Measurements from ENCODE around the gene UPF3B. TPM values are rescaled to one million over a fixed set of nuclear protein-coding genes. Genes with fewer than 3 reads are reported as not detected.
A peak's percentile ranks its signal among the peaks of the same experiment; 100 is the strongest.

The UPF3B gene
- total RNA-seq, 1 donor = 1.8 TPM

DNA sequence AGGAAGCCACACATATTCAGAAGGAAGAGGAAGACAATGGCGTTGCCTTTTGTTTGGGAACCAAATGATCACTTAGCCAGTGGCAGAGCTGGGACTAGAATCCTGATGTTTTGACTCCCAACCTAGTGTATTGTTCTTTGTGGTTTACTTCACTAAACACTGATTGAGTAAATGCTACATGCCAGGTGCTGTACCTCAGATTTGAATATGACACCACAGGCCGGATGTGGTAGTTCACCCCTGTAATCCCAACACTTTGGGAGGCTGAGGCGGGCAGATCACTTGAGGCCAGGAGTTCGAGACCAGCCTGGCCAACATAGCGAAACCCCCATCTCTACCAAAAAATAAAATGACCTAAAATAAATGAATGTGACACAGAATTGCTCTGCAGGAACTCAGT lies 27.3 kb upstream of the UPF3B start:
- Histone ChIP-seq H4K20me1 (ENCODE audit: insufficient read depth, low read length) (no peaks in the 10 kb centered on the region), H3K4me3 (ENCODE audit: insufficient read depth, low read length) (no peak overlapping the region), H3K36me3 (ENCODE audit: insufficient read depth, low read length) (peaks cover 8% of the 10 kb centered on the region), H3K9me3 (ENCODE audit: low read depth, low read length) (no peaks in the 10 kb centered on the region), H3K79me2 (ENCODE audit: insufficient read depth, low read length) (no peaks in the 10 kb centered on the region), H2AFZ (ENCODE audit: low read length) (no peak overlapping the region), H3K27ac (ENCODE audit: low read depth, low read length) (no peak overlapping the region), H3K4me1 (ENCODE audit: insufficient read depth, low read length) (no peaks in the 10 kb centered on the region), H3K4me2 (ENCODE audit: insufficient read depth, low read length) (no peak overlapping the region), H3K27me3 (ENCODE audit: insufficient read depth, low read length) (no peaks in the 10 kb centered on the region)
- TF ChIP-seq, protein P1, sequence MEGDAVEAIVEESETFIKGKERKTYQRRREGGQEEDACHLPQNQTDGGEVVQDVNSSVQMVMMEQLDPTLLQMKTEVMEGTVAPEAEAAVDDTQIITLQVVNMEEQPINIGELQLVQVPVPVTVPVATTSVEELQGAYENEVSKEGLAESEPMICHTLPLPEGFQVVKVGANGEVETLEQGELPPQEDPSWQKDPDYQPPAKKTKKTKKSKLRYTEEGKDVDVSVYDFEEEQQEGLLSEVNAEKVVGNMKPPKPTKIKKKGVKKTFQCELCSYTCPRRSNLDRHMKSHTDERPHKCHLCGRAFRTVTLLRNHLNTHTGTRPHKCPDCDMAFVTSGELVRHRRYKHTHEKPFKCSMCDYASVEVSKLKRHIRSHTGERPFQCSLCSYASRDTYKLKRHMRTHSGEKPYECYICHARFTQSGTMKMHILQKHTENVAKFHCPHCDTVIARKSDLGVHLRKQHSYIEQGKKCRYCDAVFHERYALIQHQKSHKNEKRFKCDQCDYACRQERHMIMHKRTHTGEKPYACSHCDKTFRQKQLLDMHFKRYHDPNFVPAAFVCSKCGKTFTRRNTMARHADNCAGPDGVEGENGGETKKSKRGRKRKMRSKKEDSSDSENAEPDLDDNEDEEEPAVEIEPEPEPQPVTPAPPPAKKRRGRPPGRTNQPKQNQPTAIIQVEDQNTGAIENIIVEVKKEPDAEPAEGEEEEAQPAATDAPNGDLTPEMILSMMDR (IDR thresholded peaks at IDR 0.05; ENCODE audit: extremely low read depth, low read depth, low read length) = no peak
- DNase-seq (ENCODE audit: insufficient read length, low spot score, missing footprints) = no peak

DNA sequence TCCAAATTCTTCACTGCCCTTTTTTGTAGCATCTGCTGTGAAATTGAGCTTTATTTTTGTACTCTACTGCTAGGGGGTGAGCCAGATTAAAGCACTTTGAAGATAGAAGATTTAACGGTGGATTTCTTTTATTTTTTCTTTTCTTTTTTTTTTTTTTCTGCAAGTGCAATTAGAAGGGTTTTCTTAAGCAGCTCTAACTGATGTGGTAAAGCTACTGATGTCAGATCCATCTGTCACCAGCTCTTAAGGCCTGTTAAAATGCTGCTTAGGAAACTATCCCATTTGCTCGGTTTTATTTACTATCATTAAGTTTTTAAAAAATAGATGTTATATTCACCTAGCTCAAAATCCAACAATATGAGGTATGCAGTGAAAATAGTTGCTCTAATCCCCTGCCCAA lies 26.0 kb upstream of the UPF3B start:
- H3K27me3 ChIP-seq (ENCODE audit: insufficient read depth, low read length) = no peaks in the 10 kb centered on the region
- H3K27ac ChIP-seq (ENCODE audit: low read depth, low read length) = no peak overlapping the region
- DNase-seq (ENCODE audit: insufficient read length, low spot score, missing footprints) = no peak
- no peaks in the 10 kb centered on the region for H3K4me1 ChIP-seq (ENCODE audit: insufficient read depth, low read length)
- no peak overlapping the region for H3K4me2 ChIP-seq (ENCODE audit: insufficient read depth, low read length)
- H3K4me3 ChIP-seq (ENCODE audit: insufficient read depth, low read length) = no peak overlapping the region
- no peaks in the 10 kb centered on the region for H4K20me1 ChIP-seq (ENCODE audit: insufficient read depth, low read length)
- peaks cover 2% of the 10 kb centered on the region for H3K79me2 ChIP-seq (ENCODE audit: insufficient read depth, low read length)
- no peak overlapping the region for H2AFZ ChIP-seq (ENCODE audit: low read length)
- H3K9me3 ChIP-seq (ENCODE audit: low read depth, low read length) = no peaks in the 10 kb centered on the region
- TF ChIP-seq, protein P1 (IDR thresholded peaks at IDR 0.05; ENCODE audit: extremely low read depth, low read depth, low read length) = no peak
- H3K36me3 ChIP-seq (ENCODE audit: insufficient read depth, low read length) = peaks cover 8% of the 10 kb centered on the region

DNA sequence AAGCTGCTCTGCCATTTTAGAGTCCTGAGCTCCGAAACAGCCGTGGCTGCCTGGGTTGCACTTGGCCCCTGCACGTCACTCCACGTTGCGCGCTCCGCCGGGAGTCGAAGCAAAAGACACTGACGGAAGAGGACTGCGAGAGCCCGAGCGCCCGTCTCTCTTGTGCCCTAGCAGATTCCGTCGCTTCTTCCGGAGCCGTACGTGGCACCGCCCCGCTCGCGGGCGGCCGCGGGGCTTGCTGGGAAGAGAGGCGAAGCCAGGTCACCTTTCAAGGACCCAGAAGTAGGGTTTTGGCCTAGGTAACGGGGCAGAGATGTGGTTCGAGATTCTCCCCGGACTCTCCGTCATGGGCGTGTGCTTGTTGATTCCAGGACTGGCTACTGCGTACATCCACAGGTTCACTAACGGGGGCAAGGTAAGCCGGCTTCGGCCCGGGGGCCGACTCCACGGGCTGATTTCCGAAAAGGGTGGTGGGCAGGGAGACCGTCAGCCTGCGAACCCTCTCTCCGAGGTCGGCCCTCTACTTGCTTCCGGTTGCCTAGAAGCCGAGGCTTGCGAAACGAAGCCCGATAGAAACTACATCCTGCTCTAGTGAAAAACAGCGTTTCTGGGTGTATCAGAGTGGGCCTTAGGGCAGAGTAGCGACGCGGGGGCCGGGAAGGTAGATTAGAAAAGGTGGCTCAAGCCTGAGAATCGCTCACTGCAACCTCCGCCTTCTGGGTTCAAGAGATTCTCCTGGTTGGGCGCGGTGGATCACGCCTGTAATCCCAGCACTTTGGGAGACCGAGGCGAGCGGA lies 19.0 kb upstream of the UPF3B start, which contains the start of the genes NDUFA1 and RNF113A:
Gene NDUFA1 (plus strand): TSS at position 234 of the 797 bp plus-strand sequence. CDS start 80 bp downstream, at position 314.
Gene RNF113A (minus strand): TSS at position 135 of the 797 bp plus-strand sequence. CDS start 120 bp downstream, at position 15.
- Histone ChIP-seq H3K4me2 (ENCODE audit: insufficient read depth, low read length) (peak within 1 kb of the TSS; percentile 86), H3K4me3 (ENCODE audit: insufficient read depth, low read length) (peak within 1 kb of the TSS; percentile 76), H3K36me3 (ENCODE audit: insufficient read depth, low read length) (peaks cover 8% of the 10 kb centered on the region), H2AFZ (ENCODE audit: low read length) (peak within 1 kb of the TSS; percentile 81), H3K27me3 (ENCODE audit: insufficient read depth, low read length) (no peaks in the 10 kb centered on the region), H4K20me1 (ENCODE audit: insufficient read depth, low read length) (peaks cover 2% of the 10 kb centered on the region), H3K79me2 (ENCODE audit: insufficient read depth, low read length) (peaks cover 21% of the 10 kb centered on the region), H3K27ac (ENCODE audit: low read depth, low read length) (peak within 1 kb of the TSS; percentile 87), H3K9me3 (ENCODE audit: low read depth, low read length) (no peaks in the 10 kb centered on the region), H3K4me1 (ENCODE audit: insufficient read depth, low read length) (no peaks in the 10 kb centered on the region)
- peak; percentile 90 for DNase-seq (ENCODE audit: insufficient read length, low spot score, missing footprints)
- TF ChIP-seq, protein P1 (IDR thresholded peaks at IDR 0.05; ENCODE audit: extremely low read depth, low read depth, low read length) = no peak

DNA sequence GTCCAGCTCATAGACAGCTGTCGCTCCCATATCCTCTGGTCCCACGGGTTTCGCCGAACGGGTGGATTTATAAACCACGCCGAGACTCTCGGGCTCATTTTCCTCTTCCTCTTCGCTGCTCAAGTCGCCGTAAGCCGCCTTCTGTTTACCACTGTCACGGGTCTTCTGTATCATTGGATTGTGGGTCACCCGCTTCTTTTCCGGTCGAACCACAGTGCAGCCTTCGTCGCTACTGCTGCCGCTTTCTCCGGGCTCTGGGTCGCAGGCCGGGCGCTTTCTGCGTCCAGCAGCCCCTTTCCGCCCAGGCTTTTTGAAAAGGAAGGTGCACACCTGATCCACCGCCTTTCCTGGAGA lies 18.5 kb upstream of the UPF3B start:
- H2AFZ ChIP-seq (ENCODE audit: low read length) = peak overlapping the region; percentile 81
- H3K4me2 ChIP-seq (ENCODE audit: insufficient read depth, low read length) = peak overlapping the region; percentile 86
- H3K9me3 ChIP-seq (ENCODE audit: low read depth, low read length) = no peaks in the 10 kb centered on the region
- TF ChIP-seq, protein P1 (IDR thresholded peaks at IDR 0.05; ENCODE audit: extremely low read depth, low read depth, low read length) = no peak
- H4K20me1 ChIP-seq (ENCODE audit: insufficient read depth, low read length) = peaks cover 2% of the 10 kb centered on the region
- H3K36me3 ChIP-seq (ENCODE audit: insufficient read depth, low read length) = peaks cover 4% of the 10 kb centered on the region
- no peaks in the 10 kb centered on the region for H3K4me1 ChIP-seq (ENCODE audit: insufficient read depth, low read length)
- H3K27ac ChIP-seq (ENCODE audit: low read depth, low read length) = peak overlapping the region; percentile 87
- peaks cover 21% of the 10 kb centered on the region for H3K79me2 ChIP-seq (ENCODE audit: insufficient read depth, low read length)
- DNase-seq (ENCODE audit: insufficient read length, low spot score, missing footprints) = peak; percentile 68
- H3K4me3 ChIP-seq (ENCODE audit: insufficient read depth, low read length) = peak overlapping the region; percentile 76
- H3K27me3 ChIP-seq (ENCODE audit: insufficient read depth, low read length) = no peaks in the 10 kb centered on the region
